ENCODE data around the gene FBXO48.
"Not testable (repeated sequence)": the region's sequence is repeated elsewhere in the genome, so short reads cannot be mapped to it uniquely, and the experiment has no call there.

The FBXO48 gene

GRCh38 chr2:68469935-68470334 lies 2.8 kb upstream of the FBXO48 start:
- DNase-seq: no peak

- no peak for DNase-seq
Observed at GRCh38 chr2:68468801-68469200, 1.7 kb upstream of the FBXO48 start.

- DNase-seq: no peak
Observed at GRCh38 chr2:68466778-68467076, 367 bp downstream of the FBXO48 start.

GRCh38 chr2:68466361-68466777 lies 725 bp downstream of the FBXO48 start:
- peak; percentile 51 for DNase-seq

- DNase-seq: no peak
Observed at GRCh38 chr2:68465081-68465916, 1.8 kb downstream of the FBXO48 start.

GRCh38 chr2:68464651-68465050 lies 2.4 kb downstream of the FBXO48 start:
- DNase-seq: no peak

- no peak for DNase-seq
Observed at GRCh38 chr2:68463287-68463877, 3.7 kb downstream of the FBXO48 start.

GRCh38 chr2:68458981-68459380 lies 8.1 kb downstream of the FBXO48 start:
- DNase-seq: no peak

GRCh38 chr2:68456198-68456597 lies 10.9 kb downstream of the FBXO48 start:
- DNase-seq: no peak

GRCh38 chr2:68454719-68455118 lies 12.4 kb downstream of the FBXO48 start:
- no peak for DNase-seq

GRCh38 chr2:68453761-68454360 lies 13.2 kb downstream of the FBXO48 start:
- no peak for DNase-seq

- DNase-seq: no peak
Observed at GRCh38 chr2:68452158-68452900, 14.8 kb downstream of the FBXO48 start.

GRCh38 chr2:68448671-68449653 lies 18.1 kb downstream of the FBXO48 start:
- no peak for DNase-seq

- no peak for DNase-seq
Observed at GRCh38 chr2:68447118-68447517, 20.0 kb downstream of the FBXO48 start.

GRCh38 chr2:68446425-68446824 lies 20.7 kb downstream of the FBXO48 start:
- DNase-seq: not testable (repeated sequence)

GRCh38 chr2:68441994-68442322 lies 25.1 kb downstream of the FBXO48 start:
- no peak for DNase-seq

GRCh38 chr2:68441179-68441993 lies 25.7 kb downstream of the FBXO48 start:
- peak; percentile 77 for DNase-seq

- no peak for DNase-seq
Observed at GRCh38 chr2:68438455-68439303, 28.4 kb downstream of the FBXO48 start.

- DNase-seq: no peak
Observed at GRCh38 chr2:68436270-68436669, 30.8 kb downstream of the FBXO48 start.

GRCh38 chr2:68435615-68436014 lies 31.5 kb downstream of the FBXO48 start:
- no peak for DNase-seq

- no peak for DNase-seq
Observed at GRCh38 chr2:68434981-68435380, 32.1 kb downstream of the FBXO48 start.

Measured in activated CD4-positive, CD25-positive, alpha-beta regulatory T cell treated with anti-CD3 and anti-CD28 coated beads, Interleukin-2, amount 50 U/mL, for 72 hours (primary cell).